CD4-positive, alpha-beta T cell (primary cell): ENCODE measurements around the gene USP47. TPM values are rescaled to one million over a fixed set of nuclear protein-coding genes. Genes with fewer than 3 reads are reported as not detected.

Experiments used
- ATAC-seq: fragments of 200-7000 bp; cut with Tn5 transposase; one replicate; pipeline ENCODE4 v1.10.0; 2022; ENCODE audit warnings: mild to moderate bottlenecking; ENCODE audit not compliant: poor library complexity
- CTCF ChIA-PET: fragments of 350-600 bp; sonication (Branson Sonifier 250); formaldehyde crosslinking; loops from one replicate; lab custom pipeline; 2021; ENCODE audit warnings: antibody characterized with exemption, inconsistent platforms; lab: Charles Lee
- POLR2A ChIA-PET: fragments of 350-600 bp; sonication (Branson Sonifier 250); formaldehyde crosslinking; loops from one replicate; lab custom pipeline; 2021; ENCODE audit warnings: antibody characterized with exemption, inconsistent platforms; lab: Charles Lee
- DNase-seq, 14 experiments: peaks; one replicate each; pipeline ENCODE4 v3.0.0-alpha.2; 2013 to 2020; ENCODE audit warnings: mixed read lengths in 2 of 14
- H3K27ac ChIP-seq, 2 donors: one replicate each; pipeline versions ENCODE4 v1.5.1 to v1.7.0; 2013; ENCODE audit warnings: low read length in 2 of 2, low read depth in 1 of 2, mild to moderate bottlenecking in 1 of 2
- H3K27me3 ChIP-seq, 2 experiments: 1 replicate in 1 of 2; 2 replicates in 1 of 2; pipeline versions ENCODE4 v1.6.1 to v1.7.0; 2013; ENCODE audit warnings: low read length in 2 of 2, control low read depth in 1 of 2, mild to moderate bottlenecking in 1 of 2, moderate library complexity in 1 of 2; ENCODE audit not compliant: insufficient read depth in 2 of 2, control insufficient read depth in 1 of 2
- H3K36me3 ChIP-seq: one replicate; pipeline ENCODE4 v1.6.1; 2013; ENCODE audit warnings: low read length, control low read depth; ENCODE audit not compliant: insufficient read depth
- H3K4me1 ChIP-seq: one replicate; pipeline ENCODE4 v1.6.1; 2013; ENCODE audit warnings: low read length, control low read depth; ENCODE audit not compliant: insufficient read depth
- H3K4me3 ChIP-seq: one replicate; pipeline ENCODE4 v1.5.1; 2013; ENCODE audit warnings: mild to moderate bottlenecking, low read length, moderate library complexity
- H3K9me3 ChIP-seq, 2 experiments: 1 replicate in 1 of 2; 2 replicates in 1 of 2; pipeline versions ENCODE4 v1.6.1 to v1.7.0; 2013; ENCODE audit warnings: low read length in 2 of 2, mild to moderate bottlenecking in 2 of 2, control low read depth in 1 of 2, moderate library complexity in 1 of 2; ENCODE audit not compliant: control insufficient read depth in 1 of 2, insufficient read depth in 1 of 2
- H3K27ac Mint-ChIP-seq: one replicate; pipeline ENCODE4 v1.8.0; 2020; ENCODE audit warnings: mixed read lengths
- H3K27me3 Mint-ChIP-seq: one replicate; pipeline ENCODE4 v1.8.0; 2021; ENCODE audit warnings: mixed read lengths
- H3K36me3 Mint-ChIP-seq: one replicate; pipeline ENCODE4 v1.8.0; 2021; ENCODE audit warnings: low read depth, mixed read lengths
- H3K4me1 Mint-ChIP-seq: one replicate; pipeline ENCODE4 v1.8.0; 2021; ENCODE audit warnings: low read depth, mixed read lengths
- H3K4me3 Mint-ChIP-seq: one replicate; pipeline ENCODE4 v1.8.0; 2020; ENCODE audit warnings: mild to moderate bottlenecking, mixed read lengths
- H3K9me3 Mint-ChIP-seq: one replicate; pipeline ENCODE4 v1.8.0; 2020; ENCODE audit warnings: mixed read lengths
- intact Hi-C, 2 experiments: fragments of 100-400 bp; cut with DNase I in 1 of 2; cut with micrococcal nuclease in 1 of 2; formaldehyde crosslinking; loops; one replicate each; pipeline versions ENCODE4 v1.15.1 to v1.9.0; 2023 to 2025; cut with DNase I, micrococcal nuclease
- total RNA-seq, 174 experiments: library from RNA in 2 of 174; stranded (reverse) in 2 of 174; gene quantifications; one replicate each; pipeline ENCODE4 v1.2.3 and lab custom pipeline; 2021 to 2026
- TF ChIP-seq, protein P1 (sequence below): fragments of 200-600 bp; IDR thresholded peaks from one replicate; pipeline ENCODE4 v1.8.0; 2022; ENCODE audit warnings: antibody characterized with exemption, mild to moderate bottlenecking

The USP47 gene
- total RNA-seq, 2 experiments from 2014 or later = 97.0 to 100 TPM

DNA sequence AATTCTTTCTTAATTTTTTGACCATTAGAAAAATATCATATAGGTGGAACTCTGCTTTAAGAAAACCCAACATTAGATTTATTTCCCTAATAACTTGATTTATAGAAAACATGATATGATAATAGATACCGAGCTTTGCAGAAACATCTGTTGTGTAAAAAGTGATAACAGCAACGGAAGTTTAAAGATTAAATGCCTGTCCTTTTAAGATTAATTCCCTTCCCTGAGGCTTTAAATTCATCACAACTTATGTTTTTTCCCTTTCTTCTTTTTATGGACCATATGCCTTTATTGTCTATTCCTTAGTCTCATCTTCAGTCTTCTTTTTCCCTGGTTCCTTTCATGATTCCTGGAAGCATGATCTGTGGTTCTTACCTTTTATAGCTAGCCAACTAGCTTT is 1.9 kb downstream of the USP47 start:
- Mint-ChIP-seq H3K4me1 (peaks cover 3% of the 10 kb centered on the region), H3K9me3 (no peaks in the 10 kb centered on the region), H3K27ac (no peak overlapping the region), H3K36me3 (peaks cover 3% of the 10 kb centered on the region), H3K4me3 (no peak overlapping the region), H3K27me3 (peaks cover 5% of the 10 kb centered on the region)
- intact Hi-C loops = loop anchor here (2.0 to 10.0 kb wide), 6 partner anchors 695 to 1621 kb away; partner anchors contain the start of genes BTBD10 (in 1 of the 2), CTR9 (in 1 of the 2) and EIF4G2 (in 1 of the 2)
- DNase-seq (no peak), ATAC-seq (no peak)
- CTCF ChIA-PET = interaction anchor here (0.7 to 3.4 kb wide), 4 partner anchors 10 to 1051 kb away, joined by 4 to 15 read pairs (median 4); no protein-coding TSS in a partner anchor
- POLR2A ChIA-PET = interaction anchor here (0.7 to 4.0 kb wide), 13 partner anchors 8 to 1093 kb away, joined by 3 to 32 read pairs (median 4); partner anchors contain the start of genes CTR9, EIF4G2 and ZBED5
- Histone ChIP-seq H3K9me3 (no peaks in the 10 kb centered on the region), H3K4me1 (peaks cover 21% of the 10 kb centered on the region), H3K36me3 (no peaks in the 10 kb centered on the region), H3K27me3 (no peaks in the 10 kb centered on the region), H3K4me3 (peak overlapping the region; percentile 87), H3K27ac (peak overlapping the region; percentile 62 to 91)
- TF ChIP-seq, protein P1, sequence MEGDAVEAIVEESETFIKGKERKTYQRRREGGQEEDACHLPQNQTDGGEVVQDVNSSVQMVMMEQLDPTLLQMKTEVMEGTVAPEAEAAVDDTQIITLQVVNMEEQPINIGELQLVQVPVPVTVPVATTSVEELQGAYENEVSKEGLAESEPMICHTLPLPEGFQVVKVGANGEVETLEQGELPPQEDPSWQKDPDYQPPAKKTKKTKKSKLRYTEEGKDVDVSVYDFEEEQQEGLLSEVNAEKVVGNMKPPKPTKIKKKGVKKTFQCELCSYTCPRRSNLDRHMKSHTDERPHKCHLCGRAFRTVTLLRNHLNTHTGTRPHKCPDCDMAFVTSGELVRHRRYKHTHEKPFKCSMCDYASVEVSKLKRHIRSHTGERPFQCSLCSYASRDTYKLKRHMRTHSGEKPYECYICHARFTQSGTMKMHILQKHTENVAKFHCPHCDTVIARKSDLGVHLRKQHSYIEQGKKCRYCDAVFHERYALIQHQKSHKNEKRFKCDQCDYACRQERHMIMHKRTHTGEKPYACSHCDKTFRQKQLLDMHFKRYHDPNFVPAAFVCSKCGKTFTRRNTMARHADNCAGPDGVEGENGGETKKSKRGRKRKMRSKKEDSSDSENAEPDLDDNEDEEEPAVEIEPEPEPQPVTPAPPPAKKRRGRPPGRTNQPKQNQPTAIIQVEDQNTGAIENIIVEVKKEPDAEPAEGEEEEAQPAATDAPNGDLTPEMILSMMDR = no peak

DNA sequence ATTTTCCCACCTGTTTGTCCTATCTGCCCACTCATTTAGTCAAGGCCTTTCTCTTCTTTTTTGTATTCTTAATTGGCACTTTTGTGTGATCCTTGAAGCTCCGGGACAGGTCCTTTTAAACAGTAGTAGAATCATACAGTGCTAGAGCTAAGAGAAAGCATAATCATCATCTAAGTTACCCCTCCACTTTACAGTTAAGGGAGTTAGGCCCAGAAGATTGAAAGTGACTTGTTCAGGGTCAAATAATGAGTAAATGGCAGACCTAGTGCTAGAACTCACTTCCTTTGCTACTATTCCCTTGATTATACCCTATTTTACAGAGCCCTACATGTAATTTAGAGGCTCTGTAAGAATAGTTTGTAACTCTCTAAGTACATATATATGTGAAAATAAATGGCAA is 2.5 kb downstream of the USP47 start:
- POLR2A ChIA-PET = interaction anchor here (1.1 to 4.0 kb wide), 7 partner anchors 9 to 1035 kb away, joined by 4 to 32 read pairs (median 11); partner anchors contain the start of genes EIF4G2 and ZBED5
- peak overlapping the region; percentile 46 to 62 for H3K27ac ChIP-seq
- intact Hi-C loops = loop anchor here (5.0 to 10.0 kb wide), 5 partner anchors 1037 to 1621 kb away; partner anchors contain the start of genes BTBD10 (in 1 of the 2), CTR9 (in 1 of the 2) and EIF4G2 (in 1 of the 2)

DNA sequence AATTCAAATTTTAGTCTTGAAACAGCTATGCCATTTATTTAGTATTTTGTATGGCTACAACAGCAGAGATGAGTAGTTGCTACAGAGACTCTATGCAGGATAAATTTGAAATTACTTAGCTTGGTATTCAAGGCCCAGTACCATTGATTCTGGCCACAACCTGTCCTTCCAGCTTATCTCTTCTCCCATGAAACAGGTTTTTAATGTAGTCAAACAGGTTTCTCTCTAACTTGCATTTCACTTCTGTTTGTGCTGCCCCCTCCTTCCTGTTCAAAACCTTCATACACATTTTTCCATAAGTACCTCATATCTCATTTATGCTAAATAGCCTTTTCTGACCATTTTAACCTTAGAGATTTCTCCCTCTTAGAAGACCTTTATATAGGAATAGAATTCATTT is 3.3 kb downstream of the USP47 start:
- Histone ChIP-seq H3K4me3 (no peak overlapping the region), H3K4me1 (peaks cover 30% of the 10 kb centered on the region), H3K27ac (peak overlapping the region in 1 of 2 donors; percentile 46), H3K27me3 (no peaks in the 10 kb centered on the region), H3K36me3 (no peaks in the 10 kb centered on the region), H3K9me3 (no peaks in the 10 kb centered on the region)
- H3K27me3 Mint-ChIP-seq = no peaks in the 10 kb centered on the region
- no peaks in the 10 kb centered on the region for H3K9me3 Mint-ChIP-seq
- intact Hi-C loops = loop anchor here (5.0 to 10.0 kb wide), 2 partner anchors 37 to 1620 kb away; partner anchors contain the start of gene BTBD10 (in 1 of the 2)
- H3K4me3 Mint-ChIP-seq = no peak overlapping the region
- TF ChIP-seq, protein P1 = no peak
- POLR2A ChIA-PET = no interaction called here
- CTCF ChIA-PET = interaction anchor here (3.4 kb wide), 1 partner anchor 9 kb away, joined by 15 read pairs; no protein-coding TSS in a partner anchor
- H3K27ac Mint-ChIP-seq = no peak overlapping the region
- no peak for ATAC-seq
- no peak for DNase-seq
- peaks cover 17% of the 10 kb centered on the region for H3K4me1 Mint-ChIP-seq
- peaks cover 3% of the 10 kb centered on the region for H3K36me3 Mint-ChIP-seq

More for the DNA sequence above, 2.5 kb downstream of the USP47 start:
- Histone ChIP-seq H3K27me3 (no peaks in the 10 kb centered on the region), H3K4me3 (peak overlapping the region; percentile 87), H3K36me3 (no peaks in the 10 kb centered on the region), H3K9me3 (no peaks in the 10 kb centered on the region), H3K4me1 (peaks cover 27% of the 10 kb centered on the region)
- TF ChIP-seq, protein P1 = no peak
- Mint-ChIP-seq H3K36me3 (peaks cover 3% of the 10 kb centered on the region), H3K27ac (no peak overlapping the region), H3K27me3 (no peaks in the 10 kb centered on the region), H3K4me3 (no peak overlapping the region), H3K4me1 (peaks cover 9% of the 10 kb centered on the region), H3K9me3 (no peaks in the 10 kb centered on the region)
- CTCF ChIA-PET = interaction anchor here (1.5 to 3.4 kb wide), 2 partner anchors 10 to 27 kb away, joined by 4 to 15 read pairs; no protein-coding TSS in a partner anchor
- peak in 1 of 14 experiments; percentile 15 for DNase-seq
- ATAC-seq = no peak
